GM18508 (cell line): ENCODE results near the gene TMEM131L.

Source experiments
- ATAC-seq: cut with Tn5 transposase; IDR thresholded peaks from one replicate; pipeline ENCODE4 v1.9.1; 2021; ENCODE audit warnings: moderate number of reproducible peaks; ENCODE audit not compliant: insufficient read depth, unreplicated experiment

TMEM131L gene

GRCh38 chr4:153518637-153519389 is 52.7 kb downstream of the TMEM131L start:
- ATAC-seq, result no peak

DNA sequence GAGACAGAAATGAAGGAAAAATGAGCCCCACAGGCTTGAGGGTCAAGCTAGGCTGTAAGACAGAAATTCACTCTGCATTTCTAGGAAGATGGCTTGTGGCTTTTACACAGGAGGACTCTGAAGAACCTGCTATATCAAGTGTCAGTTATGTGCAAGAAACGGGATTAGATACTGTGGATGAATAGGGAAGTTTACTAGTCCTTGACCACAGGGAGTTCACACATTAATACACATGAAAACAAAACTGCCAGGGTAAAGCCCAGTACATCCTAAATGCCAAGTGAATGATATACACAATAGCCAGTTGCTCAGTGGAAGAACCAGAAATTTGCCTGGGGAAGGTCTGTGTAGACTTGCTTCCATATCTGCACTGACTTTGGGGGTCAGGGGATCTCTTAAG is 53.5 kb downstream of the TMEM131L start:
- no peak for ATAC-seq

DNA sequence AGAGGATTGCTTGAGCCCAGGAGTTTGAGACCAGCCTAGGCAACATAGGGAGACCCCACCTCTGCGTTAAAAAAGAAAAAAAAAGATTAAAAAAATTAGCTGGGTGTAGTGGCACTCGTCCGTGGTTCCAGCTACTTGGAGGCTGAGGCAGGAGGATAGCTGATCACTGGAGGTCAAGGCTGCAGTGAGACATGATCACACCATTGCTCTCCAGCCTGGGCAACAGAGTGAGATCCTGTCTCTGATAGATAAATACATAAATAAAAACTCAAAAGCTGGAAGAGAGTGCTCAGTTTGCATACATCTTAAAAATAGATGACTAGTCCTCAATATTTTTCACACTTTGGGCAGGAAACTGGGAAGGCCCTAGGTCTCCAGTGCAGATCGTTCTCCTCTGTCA is 54.1 kb downstream of the TMEM131L start:
- ATAC-seq, result no peak

DNA sequence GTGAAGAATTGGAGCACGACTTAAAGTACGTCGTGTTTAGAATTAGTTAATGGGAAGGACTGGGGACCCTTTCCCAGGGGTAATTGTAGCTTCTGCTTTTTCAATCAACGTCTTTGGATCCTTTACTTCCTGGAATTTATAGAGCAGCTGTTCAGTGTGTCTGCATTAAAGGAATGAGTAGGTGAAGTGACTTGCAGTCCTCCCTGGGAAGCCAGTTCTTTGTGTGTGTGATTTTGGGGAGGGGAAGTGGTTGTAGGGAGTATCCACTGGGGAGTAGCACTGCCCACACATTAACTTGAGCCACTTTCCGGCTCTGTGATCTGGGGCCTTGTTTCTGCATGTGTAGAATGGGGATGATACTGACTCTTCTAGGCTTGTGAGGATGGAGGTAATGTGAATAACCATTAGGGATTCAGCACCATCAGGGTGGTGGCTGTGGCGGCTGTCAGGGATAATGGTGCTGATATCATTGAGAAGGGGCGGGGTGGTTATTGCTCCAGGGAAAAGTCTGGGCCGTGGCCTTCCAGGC is 54.7 kb downstream of the TMEM131L start:
- ATAC-seq, result no peak

- ATAC-seq, result no peak
Observed at GRCh38 chr4:153521478-153521877, 55.3 kb downstream of the TMEM131L start.

- ATAC-seq, result peak; percentile 14
Observed at GRCh38 chr4:153521999-153522801, 56.0 kb downstream of the TMEM131L start.

DNA sequence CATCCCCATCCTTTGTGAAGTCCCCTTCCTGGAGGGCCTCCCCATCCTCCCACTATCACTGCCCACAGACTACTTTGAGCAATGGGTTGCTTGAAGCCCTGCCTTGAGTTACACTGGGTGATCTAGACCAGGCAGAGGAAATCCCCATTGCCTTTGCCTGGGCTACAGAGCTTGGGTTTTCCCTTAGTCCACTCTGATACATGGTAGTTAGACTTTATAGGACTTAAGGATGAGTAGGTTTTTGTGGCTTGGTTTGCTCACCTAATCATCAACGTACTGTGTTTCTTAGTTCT is 56.6 kb downstream of the TMEM131L start:
- peak; percentile 37 for ATAC-seq

- ATAC-seq, result no peak
Observed at GRCh38 chr4:153523164-153523796, 57.1 kb downstream of the TMEM131L start.

DNA sequence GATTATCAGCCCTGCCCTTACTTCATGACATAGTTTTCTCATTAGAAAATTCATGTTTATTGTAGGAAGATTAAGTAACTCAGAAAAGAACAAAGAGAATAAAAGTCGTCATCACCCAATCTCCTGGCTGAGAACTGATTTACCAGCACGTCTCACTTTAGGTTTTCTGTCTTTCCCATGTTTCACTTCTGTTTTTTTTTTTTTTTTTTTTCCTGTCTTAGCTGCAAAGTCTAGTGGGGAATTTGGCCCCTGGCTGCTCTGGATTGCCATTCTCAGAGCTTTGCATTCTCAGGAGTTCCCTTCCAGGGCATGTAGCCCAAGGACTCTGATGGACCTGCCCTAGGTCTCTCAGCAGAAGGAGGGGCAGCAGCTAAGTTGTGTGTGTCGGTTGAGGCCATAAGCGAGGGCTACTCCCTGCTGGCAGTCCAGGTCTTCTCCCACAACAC is 57.8 kb downstream of the TMEM131L start:
- no peak for ATAC-seq

GRCh38 chr4:153524682-153525081 is 58.5 kb downstream of the TMEM131L start:
- no peak for ATAC-seq

GRCh38 chr4:153527690-153528089 is 61.5 kb downstream of the TMEM131L start:
- no peak for ATAC-seq

GRCh38 chr4:153528705-153529485 is 62.7 kb downstream of the TMEM131L start:
- ATAC-seq, result no peak

DNA sequence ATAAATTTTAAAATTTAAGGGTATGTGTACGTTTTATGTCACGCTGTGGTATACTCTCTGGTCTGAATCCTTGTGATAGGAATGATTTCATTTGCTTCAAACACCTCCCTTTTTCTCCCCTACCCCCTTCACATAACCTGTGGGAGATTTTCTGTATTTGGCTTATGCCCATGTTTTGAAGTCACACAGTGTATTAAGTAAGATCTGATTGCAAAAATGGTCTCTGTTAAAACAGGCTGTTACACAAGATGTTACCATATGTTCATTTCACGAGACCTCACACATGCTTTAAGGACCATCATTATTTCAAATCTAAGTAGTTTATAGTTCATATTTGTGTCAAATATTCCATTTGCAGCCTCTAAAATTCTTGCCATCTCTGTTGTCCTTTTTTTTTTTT is 63.5 kb downstream of the TMEM131L start:
- no peak for ATAC-seq

DNA sequence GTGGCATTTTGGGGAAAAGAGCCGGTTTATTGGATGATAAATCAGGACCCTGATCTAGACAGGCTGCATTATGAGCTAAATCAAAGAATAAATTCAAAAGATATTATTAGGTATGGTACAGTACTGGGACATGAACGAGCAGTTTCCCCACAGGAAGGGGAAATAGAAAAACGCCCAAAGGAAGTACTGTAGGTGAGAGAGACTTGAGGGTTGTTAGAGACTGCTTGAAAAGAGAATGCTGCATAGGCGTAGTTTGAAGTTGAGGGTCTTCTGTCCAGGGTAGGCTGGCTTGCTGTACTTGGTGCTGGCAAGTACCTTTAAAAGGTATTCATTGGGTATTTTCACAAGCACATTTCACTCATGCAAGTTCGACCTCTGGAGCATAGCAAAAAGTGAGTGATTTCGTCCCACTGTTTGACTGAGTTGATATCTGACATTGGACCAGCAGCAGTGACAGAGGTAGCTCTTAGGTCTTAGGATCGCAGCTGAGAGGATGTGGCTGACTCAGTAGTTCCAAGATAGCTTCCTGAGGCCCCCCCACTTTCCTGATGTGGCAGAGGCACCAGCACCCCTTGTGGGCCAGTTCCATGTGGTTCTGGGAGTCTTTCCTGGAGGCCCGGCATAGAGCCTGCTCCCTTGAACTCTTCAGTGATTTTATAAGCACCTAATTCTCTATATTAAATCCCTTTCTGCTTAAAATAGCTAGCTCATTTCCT is 64.3 kb downstream of the TMEM131L start:
- no peak for ATAC-seq

- ATAC-seq, result no peak
Observed at GRCh38 chr4:153531000-153531358, 64.8 kb downstream of the TMEM131L start.

DNA sequence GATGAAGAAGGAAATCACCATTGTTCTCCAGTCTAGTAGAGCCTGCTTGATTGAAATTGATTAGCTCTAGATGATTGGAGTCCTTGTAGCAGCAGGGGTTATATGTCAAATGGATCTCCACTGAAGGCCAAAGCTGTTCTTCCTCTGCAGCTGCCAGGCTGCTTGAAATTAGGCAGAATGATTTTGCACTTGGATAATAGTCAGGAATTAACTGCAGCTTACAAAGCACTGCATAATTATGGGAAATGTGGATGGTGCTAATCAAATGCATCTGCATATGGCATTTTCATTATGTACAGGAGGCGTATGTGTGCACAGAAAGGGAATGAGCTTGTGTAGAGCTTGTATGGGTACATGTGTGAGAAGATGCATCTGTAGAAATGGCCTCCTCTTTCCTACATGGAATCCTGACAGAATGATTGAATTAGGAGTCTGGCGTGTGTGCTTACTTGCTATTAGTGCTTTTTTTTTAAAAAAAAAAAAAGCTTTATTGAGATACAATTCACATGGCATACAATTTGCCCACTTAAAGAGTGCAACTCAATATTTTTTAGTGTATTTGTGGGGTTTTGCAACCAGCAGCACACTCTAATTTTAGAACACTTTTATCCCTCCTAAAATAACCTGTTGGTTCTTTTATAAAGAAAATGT is 65.9 kb downstream of the TMEM131L start:
- no peak for ATAC-seq

DNA sequence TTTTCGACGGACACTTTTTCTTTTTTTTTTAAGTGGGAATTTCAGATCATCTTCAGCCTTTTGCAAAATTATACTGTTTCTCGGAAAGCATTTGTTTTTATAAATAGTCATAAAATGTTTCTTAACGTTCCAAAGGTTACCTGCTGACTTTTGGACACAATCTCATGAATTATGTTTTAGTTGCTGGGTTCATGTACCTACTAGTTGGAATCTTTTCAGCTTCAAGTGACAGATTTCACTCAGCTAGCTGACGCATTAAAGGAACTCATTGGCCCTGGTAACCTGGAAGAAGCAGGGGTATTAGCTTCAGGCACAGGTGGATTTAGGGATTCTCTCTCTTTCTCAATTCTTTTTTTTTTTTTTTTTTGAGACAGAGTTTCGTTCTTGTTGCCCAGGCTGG is 66.5 kb downstream of the TMEM131L start:
- ATAC-seq, result no peak

- ATAC-seq, result no peak
Observed at GRCh38 chr4:153533387-153533786, 67.2 kb downstream of the TMEM131L start.
